ENCODE data around the gene SLC12A8.
A peak's percentile ranks its signal among the peaks of the same experiment; 100 is the strongest.

The SLC12A8 gene

DNA sequence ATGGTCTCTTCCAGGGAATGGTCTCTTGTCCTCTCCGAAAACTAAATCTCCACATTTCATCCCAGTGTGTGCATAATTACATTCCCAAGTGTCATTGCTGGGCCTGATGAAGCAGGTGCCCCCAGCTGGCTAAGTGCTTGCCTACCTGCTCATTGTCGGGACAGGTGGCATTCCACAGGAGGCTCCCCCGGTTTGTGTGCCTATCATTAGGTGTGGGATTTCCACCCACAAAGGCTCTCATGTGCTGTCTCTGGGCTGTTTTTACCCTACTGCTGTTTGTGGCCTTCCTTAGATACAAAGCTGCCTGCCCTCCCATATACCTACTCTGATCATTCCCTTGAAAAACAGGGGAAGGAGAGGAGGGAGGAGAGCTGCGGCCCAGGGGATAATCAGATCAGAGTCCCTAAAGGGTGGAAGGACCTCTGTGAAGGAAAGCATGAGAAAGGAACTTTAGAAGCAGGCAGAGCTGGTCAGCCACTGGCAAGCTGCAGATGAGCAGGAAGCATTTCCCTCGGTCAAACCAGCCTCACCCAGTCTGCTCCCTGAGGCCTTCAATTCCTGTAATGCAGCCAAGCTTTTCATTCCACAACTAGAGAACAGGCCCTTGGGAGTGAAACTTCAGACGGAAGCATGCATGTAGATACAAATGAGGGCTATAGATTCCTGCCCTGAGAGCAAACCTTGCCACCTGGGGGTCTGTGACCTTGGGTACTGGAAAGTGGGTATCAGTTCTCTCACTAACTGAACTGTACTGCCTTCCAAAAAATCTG lies 96.1 kb downstream of the SLC12A8 start:
- TF ChIP-seq, protein P1, sequence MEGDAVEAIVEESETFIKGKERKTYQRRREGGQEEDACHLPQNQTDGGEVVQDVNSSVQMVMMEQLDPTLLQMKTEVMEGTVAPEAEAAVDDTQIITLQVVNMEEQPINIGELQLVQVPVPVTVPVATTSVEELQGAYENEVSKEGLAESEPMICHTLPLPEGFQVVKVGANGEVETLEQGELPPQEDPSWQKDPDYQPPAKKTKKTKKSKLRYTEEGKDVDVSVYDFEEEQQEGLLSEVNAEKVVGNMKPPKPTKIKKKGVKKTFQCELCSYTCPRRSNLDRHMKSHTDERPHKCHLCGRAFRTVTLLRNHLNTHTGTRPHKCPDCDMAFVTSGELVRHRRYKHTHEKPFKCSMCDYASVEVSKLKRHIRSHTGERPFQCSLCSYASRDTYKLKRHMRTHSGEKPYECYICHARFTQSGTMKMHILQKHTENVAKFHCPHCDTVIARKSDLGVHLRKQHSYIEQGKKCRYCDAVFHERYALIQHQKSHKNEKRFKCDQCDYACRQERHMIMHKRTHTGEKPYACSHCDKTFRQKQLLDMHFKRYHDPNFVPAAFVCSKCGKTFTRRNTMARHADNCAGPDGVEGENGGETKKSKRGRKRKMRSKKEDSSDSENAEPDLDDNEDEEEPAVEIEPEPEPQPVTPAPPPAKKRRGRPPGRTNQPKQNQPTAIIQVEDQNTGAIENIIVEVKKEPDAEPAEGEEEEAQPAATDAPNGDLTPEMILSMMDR (IDR thresholded peaks at IDR 0.05; ENCODE audit: borderline replicate concordance, insufficient read depth, low read depth, low read length): no peak
- H3K4me3 ChIP-seq (ENCODE audit: low read depth, low read length): peak overlapping the region; percentile 16

DNA sequence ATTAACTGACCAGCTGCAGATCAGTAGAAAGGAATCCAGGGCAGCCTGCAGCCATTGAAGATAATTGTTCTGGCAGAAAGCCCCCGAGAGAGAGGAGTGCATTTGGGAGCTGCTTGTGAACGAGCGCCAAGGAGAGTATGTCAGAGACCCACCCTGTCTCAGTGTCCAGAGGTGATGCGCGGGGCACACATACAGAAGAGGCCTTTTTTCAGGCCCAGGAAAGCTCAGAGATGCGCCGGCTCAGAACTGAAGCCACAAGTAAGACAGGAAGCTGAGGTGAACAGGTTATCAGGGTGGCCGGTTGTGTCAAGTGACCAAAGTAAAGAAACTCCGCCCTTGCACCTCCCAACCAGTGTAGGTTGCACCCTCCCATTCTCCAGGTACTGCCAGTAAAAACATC lies 96.9 kb downstream of the SLC12A8 start:
- TF ChIP-seq, protein P1 (IDR thresholded peaks at IDR 0.05; ENCODE audit: borderline replicate concordance, insufficient read depth, low read depth, low read length): no peak
- no peak overlapping the region for H3K4me3 ChIP-seq (ENCODE audit: low read depth, low read length)

DNA sequence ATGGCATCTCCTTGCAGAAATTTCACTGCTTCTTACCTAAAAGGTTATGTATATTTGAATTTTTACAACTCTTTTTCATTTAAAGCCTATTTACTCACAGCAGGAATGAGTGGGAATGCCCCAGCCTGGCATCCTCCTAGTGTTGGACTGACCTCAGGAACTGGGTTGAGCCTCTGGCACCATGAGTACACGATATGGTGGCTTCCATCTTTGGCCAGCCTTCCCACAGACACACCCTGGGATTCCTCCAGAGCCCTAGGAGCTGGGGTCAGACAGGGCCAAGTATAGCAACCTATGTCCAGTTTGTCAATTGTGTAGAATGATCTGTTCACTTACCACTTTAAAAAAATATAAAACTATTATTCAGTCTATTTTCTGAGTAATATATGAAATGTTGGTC lies 99.6 kb downstream of the SLC12A8 start:
- no peak overlapping the region for H3K4me3 ChIP-seq (ENCODE audit: low read depth, low read length)
- TF ChIP-seq, protein P1 (IDR thresholded peaks at IDR 0.05; ENCODE audit: borderline replicate concordance, insufficient read depth, low read depth, low read length): no peak

DNA sequence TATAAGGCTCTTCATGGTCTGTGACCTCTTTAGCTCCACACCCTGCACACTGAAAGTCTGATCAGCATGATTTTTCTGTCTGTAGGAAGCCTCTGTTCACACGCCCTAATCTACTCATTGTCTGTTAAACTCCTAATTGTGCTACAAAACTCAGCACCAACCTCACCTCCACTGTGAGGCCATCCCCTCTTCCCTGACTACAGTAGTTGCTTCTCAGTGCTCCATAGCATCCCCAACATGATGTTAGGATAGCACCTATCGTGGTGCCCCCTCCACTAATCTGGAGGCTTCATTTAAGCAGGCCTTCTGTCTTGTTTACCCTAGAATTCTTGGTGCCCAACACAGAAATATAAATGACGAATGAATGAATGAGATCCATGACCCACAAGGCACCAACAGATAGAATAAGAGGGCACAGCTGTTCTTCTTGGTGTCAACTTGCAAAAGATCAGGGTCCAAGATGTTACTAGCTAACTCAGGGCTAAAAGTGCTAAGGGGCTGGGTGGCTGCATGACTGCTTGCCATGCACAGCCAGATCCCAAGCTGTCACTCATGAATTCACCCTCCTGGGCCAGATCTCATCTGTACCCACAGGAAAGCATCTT lies 101.6 kb downstream of the SLC12A8 start:
- peak overlapping the region; percentile 83 for H3K4me3 ChIP-seq (ENCODE audit: low read depth, low read length)
- TF ChIP-seq, protein P1 (IDR thresholded peaks at IDR 0.05; ENCODE audit: borderline replicate concordance, insufficient read depth, low read depth, low read length): no peak

DNA sequence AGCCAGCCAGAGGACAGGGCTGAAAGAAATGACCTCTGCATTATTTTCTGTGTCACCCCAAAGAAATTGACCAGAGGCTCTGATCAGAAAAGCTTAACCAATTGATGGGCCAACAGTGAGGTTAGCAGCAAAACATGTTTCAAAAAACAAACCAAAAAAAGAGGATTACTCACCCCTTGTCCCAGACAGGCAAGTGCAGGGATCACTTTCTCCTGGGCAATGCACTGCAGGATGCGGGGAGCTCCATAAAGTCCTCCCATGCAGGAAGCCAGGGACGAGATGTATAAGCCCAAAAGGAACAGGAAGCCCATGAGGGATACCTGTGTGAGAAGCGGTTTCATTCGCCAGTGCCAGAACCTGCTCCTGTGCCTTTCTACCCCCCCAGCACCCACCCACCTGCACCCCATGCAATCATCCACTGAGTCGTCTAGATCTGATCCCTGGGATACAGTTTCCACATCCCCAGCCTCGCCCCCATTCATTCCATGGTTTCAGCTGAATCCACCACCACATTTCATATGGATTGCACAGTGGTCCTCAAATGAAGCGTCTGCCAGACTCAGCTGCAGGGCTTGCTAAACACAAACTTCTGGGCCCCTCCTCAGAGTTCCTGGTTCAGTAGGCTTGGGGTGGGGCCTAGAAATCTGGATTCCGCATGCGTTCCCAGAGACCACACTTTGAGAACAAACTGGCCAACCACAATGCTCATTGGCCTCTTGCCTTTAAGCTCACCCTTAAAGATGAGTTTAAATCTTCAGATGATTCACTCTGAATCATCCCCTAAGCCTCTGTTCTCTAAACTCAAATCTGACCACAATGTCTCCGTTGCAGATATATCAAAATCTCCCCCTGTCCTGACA lies 102.3 kb downstream of the SLC12A8 start:
- TF ChIP-seq, protein P1 (IDR thresholded peaks at IDR 0.05; ENCODE audit: borderline replicate concordance, insufficient read depth, low read depth, low read length): no peak
- H3K4me3 ChIP-seq (ENCODE audit: low read depth, low read length): peak overlapping the region; percentile 83

DNA sequence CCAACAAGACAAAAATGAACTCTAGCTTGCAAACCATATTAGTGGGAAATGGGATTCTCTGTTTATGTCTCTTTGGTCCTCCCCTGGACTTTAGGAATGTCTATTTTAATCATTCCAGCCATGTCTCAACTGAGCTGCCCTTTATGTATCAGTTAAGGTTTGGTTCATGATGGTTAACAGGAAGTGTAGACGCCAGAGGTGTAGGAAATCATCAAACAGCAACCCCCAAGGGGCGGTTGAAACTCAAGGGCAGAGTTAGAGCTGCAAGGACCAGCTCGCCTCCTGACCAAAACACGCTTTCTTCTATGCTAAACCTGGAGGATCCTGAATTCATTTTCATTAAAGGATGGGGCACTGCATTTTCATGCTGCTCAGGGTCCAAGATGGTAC lies 103.0 kb downstream of the SLC12A8 start:
- H3K4me3 ChIP-seq (ENCODE audit: low read depth, low read length): peak overlapping the region; percentile 83
- TF ChIP-seq, protein P1 (IDR thresholded peaks at IDR 0.05; ENCODE audit: borderline replicate concordance, insufficient read depth, low read depth, low read length): no peak
